HG03558 (cell line): ENCODE data around the gene PYGM.

Source experiments
- ATAC-seq: cut with Tn5 transposase; IDR thresholded peaks from one replicate; pipeline ENCODE4 v1.9.1; 2021; ENCODE audit warnings: moderate number of reproducible peaks; ENCODE audit not compliant: unreplicated experiment; ENCODE audit errors: extremely low read depth

The PYGM gene

DNA sequence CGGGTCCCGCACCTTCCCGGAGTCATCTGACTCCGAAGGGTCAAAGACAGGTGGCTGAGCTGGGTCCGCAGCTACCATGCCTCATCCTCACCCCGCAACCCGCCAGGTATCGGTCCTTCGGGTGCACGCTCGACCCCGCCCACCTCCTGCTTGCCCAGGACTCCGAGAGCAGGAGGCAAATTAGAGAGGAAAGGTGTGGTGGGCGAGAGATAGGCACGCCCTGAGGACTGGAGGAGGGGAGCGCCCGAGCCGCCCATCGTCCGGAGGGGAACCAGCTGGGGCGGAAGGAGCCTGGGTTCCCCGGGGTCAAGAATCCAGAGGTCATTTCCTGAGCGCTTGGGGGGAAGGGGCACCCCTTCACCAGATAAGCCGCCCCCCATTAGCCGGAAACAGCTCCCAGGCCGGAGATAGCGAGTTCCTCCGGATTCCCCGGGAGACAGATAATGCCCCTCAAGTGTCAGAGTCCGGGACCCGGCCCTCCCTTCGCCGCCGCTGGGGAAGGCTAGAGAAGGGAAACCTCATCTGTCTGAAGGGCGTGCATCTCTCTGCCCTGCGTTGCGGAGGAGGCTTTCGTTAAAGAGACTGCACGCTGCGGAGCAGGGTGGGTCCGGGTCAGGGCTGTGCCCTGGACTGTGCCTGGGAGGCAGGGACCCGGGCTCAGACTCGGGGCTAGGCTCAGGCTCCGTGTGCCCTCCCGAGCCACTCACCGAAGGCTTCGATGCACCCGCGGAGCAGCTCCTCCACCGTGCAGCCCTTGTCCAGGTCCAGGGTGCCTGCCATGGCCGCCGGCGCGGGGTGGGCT lies 17.5 kb downstream of the PYGM start:
- no peak for ATAC-seq

DNA sequence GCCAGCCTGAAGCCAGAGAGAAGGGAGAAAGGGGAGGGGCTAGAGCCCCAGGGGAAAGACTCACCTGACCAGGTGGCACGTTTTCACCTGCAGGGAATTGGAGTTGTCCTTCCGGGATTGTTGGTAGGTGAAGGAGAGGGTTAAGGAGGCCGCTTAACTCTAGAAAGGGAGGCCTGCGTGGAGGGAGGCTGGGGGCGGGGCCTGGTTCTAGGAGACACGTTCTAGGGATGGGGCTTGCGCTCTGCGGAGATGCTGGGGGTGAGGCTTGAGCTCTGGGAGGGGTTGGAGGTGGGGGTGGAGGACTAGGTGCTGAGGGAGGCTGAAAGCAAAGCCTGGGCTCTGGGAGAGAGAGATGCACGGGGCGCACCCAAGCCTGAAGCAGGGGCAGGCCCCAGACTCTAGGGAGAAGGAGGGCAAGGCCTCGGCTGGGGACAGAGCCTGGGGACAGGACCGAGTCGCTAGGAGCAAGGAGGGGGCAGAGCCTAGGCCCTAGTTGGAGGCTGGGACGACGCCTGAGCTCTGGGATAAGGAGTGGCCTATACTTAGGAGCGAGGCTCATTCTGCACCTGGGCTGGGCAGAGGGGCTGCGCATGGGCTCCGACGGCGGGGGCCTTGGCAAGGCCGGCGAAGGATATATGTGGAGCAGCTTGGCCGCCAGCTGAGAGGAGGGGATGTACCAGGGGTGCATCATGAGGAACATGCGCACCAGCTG lies 18.2 kb downstream of the PYGM start:
- no peak for ATAC-seq

DNA sequence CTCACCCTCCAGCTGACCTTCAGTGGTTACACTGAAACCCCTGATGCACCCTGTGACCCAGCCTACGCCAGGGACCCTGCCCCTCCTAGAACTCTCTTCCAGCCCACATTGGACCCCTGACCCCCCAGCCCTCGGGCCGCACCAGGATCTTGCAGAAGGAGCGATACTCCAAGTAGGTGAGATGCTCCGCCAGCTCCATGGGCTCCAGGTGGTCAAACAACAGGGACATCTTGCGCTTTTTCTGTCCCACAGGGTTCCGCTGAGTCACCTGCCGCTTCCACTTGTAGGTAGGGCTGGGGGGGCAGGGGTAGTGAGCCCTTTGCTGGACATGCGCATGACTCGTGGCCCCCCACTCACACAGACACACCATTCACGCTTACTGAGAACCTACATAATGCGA lies 19.9 kb downstream of the PYGM start:
- no peak for ATAC-seq

DNA sequence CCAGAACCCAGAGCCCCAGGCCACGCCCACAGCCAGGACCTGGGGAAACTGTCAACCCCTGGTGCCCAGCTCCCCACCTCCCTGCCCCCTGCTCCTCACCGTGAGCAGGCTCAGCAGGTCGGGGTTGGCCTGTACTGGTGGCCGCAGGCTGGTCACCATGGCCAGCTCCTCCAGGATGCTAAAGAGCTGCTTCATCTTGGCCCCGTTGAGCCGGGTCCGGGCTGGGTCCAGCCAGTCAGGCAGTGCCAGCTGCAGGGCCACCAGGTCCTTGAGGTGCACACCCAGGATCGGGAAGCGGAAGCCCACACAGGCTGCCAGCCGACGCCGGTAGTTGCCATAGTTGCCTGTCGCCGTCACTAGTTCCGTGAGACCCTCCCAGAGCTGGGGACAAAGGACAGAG lies 23.1 kb downstream of the PYGM start:
- ATAC-seq: no peak

DNA sequence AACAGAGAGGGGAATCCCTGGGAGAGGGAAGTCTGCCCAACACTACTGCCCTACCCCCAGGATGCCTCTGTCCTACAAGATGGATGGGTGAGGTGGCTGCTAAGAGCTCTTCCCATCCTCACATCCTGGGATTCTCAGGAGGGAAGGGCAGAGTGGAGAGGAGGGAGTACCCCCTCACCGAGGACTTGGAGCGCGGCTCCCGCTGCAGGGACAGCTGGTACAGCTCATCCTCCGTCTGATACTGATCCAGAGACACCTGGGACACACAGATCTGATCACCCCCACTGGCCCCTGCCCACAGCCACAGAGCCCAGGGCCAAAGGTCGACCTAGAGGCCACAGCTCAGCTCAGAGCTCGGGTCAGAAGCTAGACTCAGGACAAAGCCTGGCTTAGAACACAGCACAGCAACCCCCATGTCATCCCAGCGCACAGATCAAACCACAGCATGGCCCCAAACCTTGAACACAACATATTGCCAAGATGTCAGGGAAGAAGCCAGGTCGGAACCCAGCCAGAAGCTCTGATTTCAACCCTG lies 24.0 kb downstream of the PYGM start:
- no peak for ATAC-seq

DNA sequence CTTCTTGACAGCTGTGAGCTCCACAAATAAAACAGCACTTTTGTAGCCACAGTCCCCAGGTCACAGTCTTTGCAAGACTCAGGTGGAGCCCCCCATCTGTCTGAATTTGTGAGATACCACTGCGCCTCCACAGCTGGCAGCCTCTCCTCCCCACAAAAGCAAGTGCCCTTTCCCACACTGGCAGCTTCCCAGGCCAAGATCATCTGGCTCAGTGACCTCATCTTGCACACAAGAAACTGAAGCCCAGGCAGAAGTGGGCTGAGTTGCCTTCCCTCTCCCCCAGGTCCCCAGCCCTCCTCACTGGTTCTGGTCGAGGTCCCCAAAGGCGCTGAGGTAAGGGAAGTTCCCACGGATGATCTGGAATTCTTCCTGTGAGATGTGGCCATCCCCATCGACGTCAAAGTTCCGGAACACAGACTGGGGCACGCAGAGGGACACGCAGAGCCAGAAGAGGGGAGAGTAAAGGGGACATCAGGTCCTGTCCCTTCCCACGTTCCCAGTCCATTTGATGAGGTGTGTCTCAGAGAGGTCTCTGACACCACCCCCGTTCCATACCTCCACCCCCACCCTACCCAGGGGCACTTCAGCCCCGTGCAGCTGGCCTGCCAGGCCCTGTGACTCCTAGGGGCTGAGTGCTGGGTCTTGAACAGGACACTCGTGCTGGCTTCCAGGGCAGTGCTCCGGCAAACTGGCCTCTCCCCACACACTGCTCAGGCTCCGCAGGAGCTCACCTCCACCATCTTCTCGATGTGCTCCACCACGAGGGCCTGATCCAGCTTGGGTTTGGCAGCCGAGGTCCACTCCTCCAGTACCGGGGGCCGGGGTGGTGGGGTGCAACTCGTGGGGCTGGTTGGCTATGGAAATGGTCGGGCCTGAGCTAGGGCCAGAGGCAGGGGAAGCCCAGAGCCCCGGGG lies 24.7 kb downstream of the PYGM start:
- no peak for ATAC-seq

DNA sequence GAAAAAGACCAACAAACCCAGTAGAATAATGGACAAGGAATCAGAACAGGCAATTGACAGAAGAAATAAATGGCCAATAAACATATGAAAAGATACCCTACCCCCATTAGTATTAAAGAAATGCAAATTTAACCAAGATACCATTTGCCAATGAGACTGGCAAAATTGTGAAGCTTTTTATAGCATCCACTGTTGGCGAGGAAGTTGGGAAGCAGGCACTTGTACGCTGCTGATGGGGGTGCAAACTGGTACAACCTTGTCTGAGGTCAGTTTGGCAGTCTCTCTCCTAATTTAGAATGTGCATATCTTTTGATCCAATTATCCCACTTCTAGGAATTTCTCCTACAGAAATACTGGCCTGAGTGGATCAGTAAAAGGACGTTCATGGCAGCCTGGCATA lies 28.2 kb downstream of the PYGM start:
- no peak for ATAC-seq

DNA sequence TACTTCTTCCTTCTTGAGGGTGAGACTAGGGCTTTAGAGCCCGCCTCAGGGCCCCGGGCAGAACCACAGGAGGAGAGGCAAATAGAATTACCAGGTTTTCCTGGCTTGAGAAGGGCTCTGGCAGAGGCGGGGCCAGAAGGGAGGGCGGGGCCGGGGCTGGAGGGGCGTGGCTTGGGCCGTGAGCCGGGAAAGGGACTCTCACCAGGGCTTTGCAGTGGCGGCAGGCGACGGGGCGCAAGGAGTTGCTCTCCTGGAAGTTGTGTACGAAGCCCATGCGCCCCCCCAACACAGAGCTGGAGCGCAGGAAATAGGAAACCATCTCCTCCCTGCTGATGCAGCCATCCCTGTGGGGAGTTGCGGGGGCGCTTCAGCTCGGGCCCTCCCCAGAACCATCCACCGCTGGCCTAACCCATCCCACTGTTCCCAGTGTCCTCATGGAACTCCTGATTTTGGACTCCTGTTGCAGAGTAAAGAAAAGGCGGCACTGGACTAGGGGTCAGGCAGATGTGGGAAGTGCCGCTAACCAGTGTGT lies 29.9 kb downstream of the PYGM start:
- ATAC-seq: no peak

DNA sequence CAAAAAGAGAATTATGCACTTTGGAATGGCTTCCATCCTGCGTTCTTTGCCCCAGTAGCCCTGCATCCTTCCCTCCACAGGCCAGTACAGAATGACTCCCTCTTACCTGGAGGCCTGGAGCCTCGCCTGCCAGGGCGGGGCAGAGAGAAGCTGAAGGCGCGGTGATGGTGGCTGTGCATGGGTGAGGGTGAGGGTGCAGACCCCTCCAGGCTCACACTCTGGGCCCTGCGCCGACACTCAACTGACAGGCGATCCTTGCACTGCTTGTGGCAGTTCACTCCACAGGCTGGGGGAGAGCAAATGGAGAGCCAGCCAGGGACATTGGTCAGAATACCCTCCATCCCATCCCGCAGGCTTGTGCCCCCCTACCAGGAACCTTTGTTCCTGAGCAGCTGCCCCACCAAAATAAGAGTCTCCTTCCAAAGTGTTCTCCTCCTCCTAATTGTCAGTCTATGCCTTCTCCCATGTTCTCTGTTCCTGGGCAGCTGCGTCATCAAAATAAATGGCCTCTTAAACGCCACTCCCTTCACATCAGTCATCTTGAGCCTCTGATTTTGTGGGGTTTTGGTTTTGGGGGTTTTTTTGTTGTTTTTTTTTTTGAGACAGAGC lies 30.9 kb downstream of the PYGM start:
- ATAC-seq: no peak

DNA sequence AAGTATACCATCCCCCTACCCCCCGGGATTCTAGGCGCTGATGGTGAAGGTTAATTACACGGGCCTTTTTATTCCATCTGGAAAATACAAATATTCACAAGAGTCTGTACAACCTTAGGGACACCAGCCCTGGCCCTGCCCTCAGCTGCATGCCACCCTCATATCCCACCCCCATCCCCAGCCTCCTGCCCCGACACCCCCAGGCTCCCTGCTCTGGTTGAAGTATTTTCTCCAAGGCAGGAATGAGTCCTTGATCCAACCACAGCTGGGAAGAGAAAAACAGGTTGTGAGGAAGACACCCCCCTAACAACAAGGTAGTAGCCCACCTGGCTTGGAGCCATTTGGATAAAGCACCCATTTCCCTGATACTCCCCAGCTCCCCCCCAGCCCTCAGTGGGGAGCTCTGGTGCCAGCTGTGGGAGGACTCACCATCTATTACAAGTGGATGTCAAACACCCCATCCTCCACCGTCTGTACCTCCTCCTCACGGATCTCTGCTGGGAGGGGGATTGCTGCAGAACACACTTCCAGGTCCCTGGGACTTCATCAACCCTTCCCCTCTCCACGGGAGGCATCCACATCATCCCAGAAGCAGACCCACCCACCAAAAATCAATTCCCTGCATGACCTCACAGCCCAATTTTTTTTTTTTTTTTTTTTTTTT lies 32.8 kb downstream of the PYGM start:
- no peak for ATAC-seq

DNA sequence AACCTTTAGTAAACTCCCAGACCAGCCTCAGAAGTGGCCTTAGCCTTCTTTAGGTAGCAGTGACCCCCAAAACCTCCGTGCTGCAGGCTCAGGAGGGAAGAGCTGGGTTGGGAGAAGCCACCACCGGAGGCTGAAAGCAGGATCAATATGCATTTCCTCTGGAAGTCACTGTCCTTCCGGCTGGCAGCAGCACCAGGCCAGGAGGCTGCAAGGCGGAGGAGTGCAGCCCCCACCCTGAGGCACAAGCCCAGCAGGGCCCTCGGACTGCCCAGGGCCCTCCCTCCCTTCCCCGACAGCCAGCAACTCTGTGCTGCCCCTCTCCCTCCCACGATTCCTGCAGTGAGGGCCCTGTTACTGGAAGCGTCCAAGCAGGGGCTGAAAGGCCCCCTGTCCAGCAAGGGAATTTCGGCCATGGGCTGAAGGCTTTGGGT lies 33.5 kb downstream of the PYGM start:
- ATAC-seq: no peak

DNA sequence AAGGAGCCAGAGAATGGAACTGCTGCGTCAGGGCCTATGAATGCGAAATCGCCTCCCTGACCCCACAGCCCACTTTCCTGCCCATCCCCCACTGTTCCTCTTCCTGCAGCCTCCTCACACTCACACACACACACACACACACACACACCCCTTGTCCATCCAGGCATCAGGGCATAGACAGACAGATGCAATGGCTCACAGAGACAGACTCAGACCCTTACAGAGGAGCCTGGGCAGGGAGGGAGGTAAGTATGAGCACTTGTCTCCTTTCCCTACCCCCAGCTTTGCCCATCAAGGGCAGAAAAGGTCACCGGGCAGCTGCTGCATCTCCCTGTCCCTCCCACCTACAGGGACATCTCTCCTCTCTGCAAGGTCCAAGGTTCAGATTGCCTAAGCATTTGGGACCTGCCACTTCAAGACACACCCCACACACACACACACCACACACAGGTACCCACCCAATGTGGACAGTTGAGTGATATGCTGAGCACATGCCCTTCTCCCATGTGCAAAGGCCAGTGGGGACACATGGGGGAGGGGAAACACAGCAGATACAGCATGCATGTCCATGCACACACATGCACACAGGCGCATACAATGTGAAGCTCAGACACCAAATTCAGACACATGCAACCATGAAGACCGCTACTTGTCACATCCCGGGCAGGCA lies 34.8 kb downstream of the PYGM start:
- ATAC-seq: no peak

DNA sequence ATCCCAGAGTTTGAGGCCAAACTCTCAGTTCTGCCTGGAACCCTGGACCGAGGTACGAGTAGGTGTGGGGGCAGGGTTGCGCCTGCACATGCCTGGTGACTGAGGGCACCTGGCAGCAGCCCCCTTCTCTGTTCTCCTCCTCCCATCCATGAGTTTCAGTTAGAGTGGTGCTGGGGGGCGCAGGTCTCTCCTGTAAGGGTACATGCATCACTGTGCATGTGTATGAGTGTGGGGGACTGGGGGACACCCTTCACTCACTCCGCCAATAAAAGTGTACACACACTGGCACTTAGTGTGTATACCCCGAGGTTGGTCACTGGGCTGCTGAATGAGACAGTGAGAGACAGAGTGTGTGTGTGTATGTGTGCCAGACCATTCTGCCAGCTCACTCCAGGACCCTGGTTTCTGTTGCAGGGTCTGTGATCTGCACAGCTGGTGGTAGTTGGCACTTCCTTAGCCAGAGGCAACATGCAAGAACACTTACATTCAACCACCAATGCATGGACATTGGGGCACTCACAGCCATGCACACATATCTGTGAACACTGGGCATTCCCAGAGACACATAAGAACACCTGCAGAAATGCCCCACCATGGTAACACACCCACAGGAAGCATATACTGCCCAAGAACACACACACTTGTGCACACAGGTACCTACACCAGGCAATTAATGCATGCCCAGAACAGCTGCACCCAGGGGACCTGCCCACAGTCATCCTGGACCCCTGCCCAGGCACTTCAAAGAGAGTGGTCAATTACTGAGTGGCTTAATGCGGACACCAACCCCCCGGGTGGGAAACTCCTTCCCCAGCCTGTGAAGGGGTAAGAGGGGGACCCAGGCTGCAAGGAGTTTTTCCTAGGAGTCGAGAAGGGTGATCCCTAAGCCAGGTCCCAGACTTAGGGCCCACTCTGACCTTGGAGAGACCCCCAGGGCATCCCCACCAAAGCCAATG lies 35.6 kb downstream of the PYGM start:
- no peak for ATAC-seq

DNA sequence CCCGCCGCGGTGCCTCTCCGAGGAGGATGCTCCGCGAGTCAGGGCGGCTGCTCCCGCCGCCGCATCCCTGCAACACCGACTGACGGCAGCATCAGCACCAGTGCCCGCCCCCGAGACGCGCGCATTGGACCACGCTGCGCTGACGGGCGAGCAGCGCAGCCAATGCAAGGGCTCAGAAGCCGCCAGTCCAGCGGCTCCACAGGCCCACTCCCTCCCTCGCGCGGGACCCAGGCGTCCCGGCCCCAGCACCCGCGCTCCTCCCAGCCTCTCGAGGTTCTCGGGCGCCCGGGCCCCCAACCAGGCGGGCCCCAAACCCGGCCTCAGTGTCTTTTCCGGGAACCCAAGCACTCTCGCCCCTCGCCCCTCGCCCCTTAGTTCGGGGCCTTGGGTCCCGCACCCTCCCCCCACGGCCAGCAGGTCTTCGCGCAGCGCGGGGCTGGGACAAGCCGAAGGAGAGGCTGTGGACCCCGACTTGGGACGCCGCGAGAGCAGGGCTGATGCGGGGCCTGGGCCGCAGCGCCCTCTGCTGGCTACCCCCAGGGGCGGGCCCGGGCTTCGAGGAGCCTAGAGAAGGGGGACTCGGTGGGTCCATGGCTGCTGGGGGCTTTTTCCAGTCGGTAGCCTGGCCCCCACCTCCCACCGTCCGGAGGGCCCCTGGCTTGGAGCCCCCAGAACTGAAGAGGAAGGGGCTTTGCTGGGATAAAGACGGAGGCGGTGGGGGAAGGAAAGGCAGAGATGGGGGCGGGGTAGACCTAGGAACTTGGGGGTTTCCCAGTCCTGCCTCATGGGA lies 36.5 kb downstream of the PYGM start, which contains the start of gene NRXN2:
NRXN2 (minus strand) TSS at position 81 of the 790 bp plus-strand sequence. CDS start 9,498 bp downstream, outside the sequence.
- ATAC-seq: no peak

DNA sequence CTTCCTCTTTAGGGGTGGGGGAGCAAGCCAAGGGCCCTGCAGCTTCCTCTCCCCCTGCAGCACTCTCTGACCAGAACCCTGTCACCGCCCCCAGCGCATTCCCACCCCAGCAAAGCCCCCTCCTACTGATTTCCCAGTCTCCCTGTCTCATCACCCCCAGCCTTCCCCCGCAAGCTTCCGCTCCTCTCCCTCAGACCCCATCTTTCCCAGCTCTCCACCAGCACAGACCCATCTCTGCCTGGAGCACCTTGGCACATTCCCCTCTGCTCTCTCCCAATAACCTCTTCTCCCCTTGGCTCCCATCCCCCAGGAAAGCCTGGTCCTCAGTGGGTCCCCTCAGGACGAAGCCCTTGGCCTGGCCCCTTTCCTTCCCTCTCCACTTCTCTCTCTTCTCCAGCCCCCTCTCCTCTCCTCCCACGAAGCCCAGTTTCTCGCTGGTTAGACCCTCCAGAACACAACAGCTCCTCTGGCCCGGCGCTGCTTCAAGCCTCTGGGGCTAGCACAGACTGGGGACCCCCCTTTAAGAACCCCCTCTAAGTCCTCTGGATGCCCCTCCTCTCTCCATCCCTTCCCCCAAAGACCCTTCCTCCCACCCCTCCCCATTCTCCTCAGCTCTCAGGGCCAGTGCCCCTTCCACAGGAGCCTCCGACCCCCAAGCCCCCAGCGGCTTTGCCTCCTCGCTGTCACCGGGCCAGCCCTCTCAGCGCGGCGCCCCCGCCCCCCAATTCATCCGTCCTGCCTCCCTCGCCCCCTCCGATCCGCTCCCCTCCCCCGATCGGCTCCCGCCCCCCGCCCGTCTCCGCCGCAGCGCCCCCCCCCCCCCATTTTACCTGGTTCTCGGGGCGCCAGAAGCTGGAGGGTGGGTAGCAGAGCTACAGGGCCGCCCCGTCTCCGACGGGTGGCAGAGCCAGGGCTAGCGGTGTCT lies 37.4 kb downstream of the PYGM start:
- no peak for ATAC-seq

DNA sequence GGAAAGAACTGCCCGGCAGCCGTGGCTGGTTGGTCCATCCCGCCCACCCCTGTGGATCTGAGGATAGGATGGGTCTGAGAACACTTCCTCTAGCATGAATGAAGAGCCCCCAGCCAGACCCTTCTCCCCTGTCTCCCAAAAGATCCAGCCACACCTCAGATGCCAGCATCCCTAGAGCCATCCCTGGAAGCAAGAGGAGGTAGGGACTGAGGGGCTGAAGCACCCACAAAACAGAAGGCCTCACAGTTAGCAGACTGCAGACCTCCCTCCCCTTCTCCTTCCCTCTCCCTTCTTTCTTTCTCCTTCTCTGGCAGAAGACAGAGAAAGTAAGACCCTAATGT lies 38.4 kb downstream of the PYGM start:
- ATAC-seq: no peak
